Suprapubic skin (tissue), 3 donors: ENCODE measurements around the gene RPL28.

Experiments used
- POLR2AphosphoS5 ChIP-seq, 3 donors: sonication (generic); formaldehyde crosslinking; IDR thresholded peaks; one replicate each; pipeline ENCODE4 v1.6.1; 2017; ENCODE audit warnings: antibody characterized with exemption in 3 of 3
- TF ChIP-seq, protein P1 (sequence below), 2 donors: fragments of 200-600 bp in 1 of 2; fragments of 450-650 bp in 1 of 2; sonication (generic) in 1 of 2; IDR thresholded peaks; one replicate each; pipeline ENCODE4 v1.5.1; 2016 to 2019; ENCODE audit warnings: antibody characterized with exemption in 2 of 2, mild to moderate bottlenecking in 1 of 2, moderate library complexity in 1 of 2

DNA sequence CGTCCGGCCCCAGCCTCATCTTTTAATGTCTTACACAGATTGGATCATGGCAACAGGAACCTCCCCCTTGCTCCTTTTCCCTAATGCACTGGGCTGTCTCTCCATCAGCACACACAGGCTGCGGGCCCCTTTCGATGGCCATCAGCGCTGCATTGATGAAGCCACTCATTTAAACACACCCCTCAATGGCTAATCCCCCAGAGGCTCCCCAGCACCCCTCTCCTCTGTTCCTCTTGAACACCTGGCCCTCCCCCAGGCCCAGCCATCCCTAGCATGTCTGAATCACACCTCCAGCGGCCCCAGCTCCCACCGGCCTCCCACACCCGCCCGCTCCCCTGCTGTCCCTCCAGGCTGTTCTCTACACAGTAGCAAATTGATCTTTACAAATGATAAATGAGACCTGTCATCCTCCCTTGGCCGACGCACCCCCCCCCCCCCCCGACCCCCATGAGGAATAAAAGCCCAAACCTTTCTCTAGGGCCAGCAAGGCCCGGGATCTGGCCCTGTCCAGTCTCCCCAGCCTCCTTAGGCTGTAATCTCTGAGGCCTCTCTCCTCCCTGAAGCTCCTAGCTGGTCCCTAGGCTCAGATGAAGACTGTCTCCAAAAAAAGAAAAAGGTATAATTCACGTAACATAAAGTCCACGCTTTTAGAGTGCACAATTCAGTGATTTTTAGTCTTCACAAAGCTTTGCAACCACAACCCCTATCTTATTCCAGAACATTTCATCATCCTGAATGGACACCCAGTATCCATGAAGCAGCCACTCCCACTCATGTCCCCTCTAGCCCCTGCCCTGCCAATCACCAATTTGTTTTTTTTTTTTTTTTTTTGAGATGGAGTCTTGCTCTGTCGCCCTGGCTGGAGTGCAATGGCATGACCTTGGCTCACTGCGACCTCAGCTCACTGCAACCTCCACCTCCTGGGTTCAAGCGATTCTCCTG, 7.4 kb downstream of the RPL28 start:
- TF ChIP-seq, protein P1, sequence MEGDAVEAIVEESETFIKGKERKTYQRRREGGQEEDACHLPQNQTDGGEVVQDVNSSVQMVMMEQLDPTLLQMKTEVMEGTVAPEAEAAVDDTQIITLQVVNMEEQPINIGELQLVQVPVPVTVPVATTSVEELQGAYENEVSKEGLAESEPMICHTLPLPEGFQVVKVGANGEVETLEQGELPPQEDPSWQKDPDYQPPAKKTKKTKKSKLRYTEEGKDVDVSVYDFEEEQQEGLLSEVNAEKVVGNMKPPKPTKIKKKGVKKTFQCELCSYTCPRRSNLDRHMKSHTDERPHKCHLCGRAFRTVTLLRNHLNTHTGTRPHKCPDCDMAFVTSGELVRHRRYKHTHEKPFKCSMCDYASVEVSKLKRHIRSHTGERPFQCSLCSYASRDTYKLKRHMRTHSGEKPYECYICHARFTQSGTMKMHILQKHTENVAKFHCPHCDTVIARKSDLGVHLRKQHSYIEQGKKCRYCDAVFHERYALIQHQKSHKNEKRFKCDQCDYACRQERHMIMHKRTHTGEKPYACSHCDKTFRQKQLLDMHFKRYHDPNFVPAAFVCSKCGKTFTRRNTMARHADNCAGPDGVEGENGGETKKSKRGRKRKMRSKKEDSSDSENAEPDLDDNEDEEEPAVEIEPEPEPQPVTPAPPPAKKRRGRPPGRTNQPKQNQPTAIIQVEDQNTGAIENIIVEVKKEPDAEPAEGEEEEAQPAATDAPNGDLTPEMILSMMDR (IDR thresholded peaks at IDR 0.05) = no peak
- no peak for TF ChIP-seq POLR2AphosphoS5 (IDR thresholded peaks at IDR 0.05)
